PC-9 (cell line): ENCODE measurements around the gene CASP10.

Source experiments
- EZH2 ChIP-seq: fragments of 200-600 bp; sonication (generic); IDR thresholded peaks from 2 replicates; pipeline ENCODE4 v1.8.0; 2017; ENCODE audit warnings: antibody characterized with exemption, low read depth
- TF ChIP-seq, protein P1 (sequence below): fragments of 200-600 bp; sonication (generic); conservative IDR thresholded peaks from 2 replicates; pipeline ENCODE4 v1.6.1; 2017; ENCODE audit warnings: mixed run types, antibody characterized with exemption, mild to moderate bottlenecking, moderate library complexity

- TF ChIP-seq, protein P1, sequence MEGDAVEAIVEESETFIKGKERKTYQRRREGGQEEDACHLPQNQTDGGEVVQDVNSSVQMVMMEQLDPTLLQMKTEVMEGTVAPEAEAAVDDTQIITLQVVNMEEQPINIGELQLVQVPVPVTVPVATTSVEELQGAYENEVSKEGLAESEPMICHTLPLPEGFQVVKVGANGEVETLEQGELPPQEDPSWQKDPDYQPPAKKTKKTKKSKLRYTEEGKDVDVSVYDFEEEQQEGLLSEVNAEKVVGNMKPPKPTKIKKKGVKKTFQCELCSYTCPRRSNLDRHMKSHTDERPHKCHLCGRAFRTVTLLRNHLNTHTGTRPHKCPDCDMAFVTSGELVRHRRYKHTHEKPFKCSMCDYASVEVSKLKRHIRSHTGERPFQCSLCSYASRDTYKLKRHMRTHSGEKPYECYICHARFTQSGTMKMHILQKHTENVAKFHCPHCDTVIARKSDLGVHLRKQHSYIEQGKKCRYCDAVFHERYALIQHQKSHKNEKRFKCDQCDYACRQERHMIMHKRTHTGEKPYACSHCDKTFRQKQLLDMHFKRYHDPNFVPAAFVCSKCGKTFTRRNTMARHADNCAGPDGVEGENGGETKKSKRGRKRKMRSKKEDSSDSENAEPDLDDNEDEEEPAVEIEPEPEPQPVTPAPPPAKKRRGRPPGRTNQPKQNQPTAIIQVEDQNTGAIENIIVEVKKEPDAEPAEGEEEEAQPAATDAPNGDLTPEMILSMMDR, result no peak
- no peak for TF ChIP-seq EZH2
Measured at GRCh38 chr2:201144101-201145051, 38.6 kb upstream of the CASP10 start.
